Aorta (tissue), 5 donors: ENCODE measurements around the gene SMARCA5. TPM values are rescaled to one million over a fixed set of nuclear protein-coding genes. Genes with fewer than 3 reads are reported as not detected.

Experiments used
- ATAC-seq: fragments of 200-7000 bp; cut with Tn5 transposase; one replicate; pipeline ENCODE4 v1.9.1; 2022; ENCODE audit warnings: moderate library complexity; ENCODE audit not compliant: low FRiP score
- DNase-seq, 2 donors: peaks; one replicate each; pipeline ENCODE4 v3.0.0-alpha.2; 2020
- H3K27ac ChIP-seq, 2 donors: one replicate each; pipeline ENCODE4 v1.5.1; 2013; ENCODE audit warnings: low read length in 2 of 2, mild to moderate bottlenecking in 2 of 2, moderate library complexity in 2 of 2, control low read depth in 1 of 2, inconsistent platforms in 1 of 2, low read depth in 1 of 2
- H3K27me3 ChIP-seq, 2 donors: one replicate each; pipeline ENCODE4 v1.6.1; 2013; ENCODE audit warnings: control low read depth in 1 of 2, low read length in 1 of 2, mild to moderate bottlenecking in 1 of 2, moderate library complexity in 1 of 2; ENCODE audit not compliant: insufficient read depth in 2 of 2, control insufficient read depth in 1 of 2
- H3K36me3 ChIP-seq, 2 donors: one replicate each; pipeline ENCODE4 v1.6.1; 2013; ENCODE audit warnings: control low read depth in 1 of 2, low read length in 1 of 2, mild to moderate bottlenecking in 1 of 2; ENCODE audit not compliant: insufficient read depth in 2 of 2, control insufficient read depth in 1 of 2
- H3K4me1 ChIP-seq, 2 donors: one replicate each; pipeline ENCODE4 v1.6.1; 2013; ENCODE audit warnings: low read length in 2 of 2, control low read depth in 1 of 2, mild to moderate bottlenecking in 1 of 2, moderate library complexity in 1 of 2; ENCODE audit not compliant: insufficient read depth in 2 of 2, control insufficient read depth in 1 of 2
- H3K4me3 ChIP-seq, 2 donors: one replicate each; pipeline ENCODE4 v1.5.1; 2013; ENCODE audit warnings: low read length in 2 of 2, control low read depth in 1 of 2, mild to moderate bottlenecking in 1 of 2
- H3K9me3 ChIP-seq: one replicate; pipeline ENCODE4 v1.6.1; 2013; ENCODE audit warnings: mild to moderate bottlenecking, low read length; ENCODE audit not compliant: control insufficient read depth
- WGBS, 2 donors: extraction: QIAGEN DNeasy Blood & Tissue Kit; methylation state at CpG; one replicate each; pipeline ENCODE4 v1.1.7; 2013; 5-methylcytosine and 5-hydroxymethylcytosine counted together
- intact Hi-C, 2 donors: fragments of 100-400 bp; cut with DNase I; formaldehyde crosslinking; loops; one replicate each; pipeline versions ENCODE4 v1.14.2 to v1.15.0; 2022
- polyA plus RNA-seq, 2 donors: library from polyadenylated mRNA; stranded (reverse); fragments of 200-250 nt; gene quantifications; one replicate each; pipeline ENCODE4 v1.2.3, GENCODE V29; 2013
- total RNA-seq, 2 donors: library from RNA; stranded (reverse); fragmentation: NEBNext Ultra II Directional; extraction: Animal tissue kit (Norgen Biotek cat#: 25700); gene quantifications; one replicate each; pipeline ENCODE4 v1.2.1, GENCODE V29; 2021
- donor health status: healthy with polysubstance abuse.
- donor health status: Bipolar disorder and iron deficiency.
- donor health status: DM: no; HTN: no; CAD: no.
- donor health status: DM: no; HTN: no; CAD: no.
- donor health status: DM: yes; HTN: yes; CAD: no.

The SMARCA5 gene
- total and polyA plus RNA-seq, 4 donors = 12.5 to 43.3 (median 27.4) TPM

DNA sequence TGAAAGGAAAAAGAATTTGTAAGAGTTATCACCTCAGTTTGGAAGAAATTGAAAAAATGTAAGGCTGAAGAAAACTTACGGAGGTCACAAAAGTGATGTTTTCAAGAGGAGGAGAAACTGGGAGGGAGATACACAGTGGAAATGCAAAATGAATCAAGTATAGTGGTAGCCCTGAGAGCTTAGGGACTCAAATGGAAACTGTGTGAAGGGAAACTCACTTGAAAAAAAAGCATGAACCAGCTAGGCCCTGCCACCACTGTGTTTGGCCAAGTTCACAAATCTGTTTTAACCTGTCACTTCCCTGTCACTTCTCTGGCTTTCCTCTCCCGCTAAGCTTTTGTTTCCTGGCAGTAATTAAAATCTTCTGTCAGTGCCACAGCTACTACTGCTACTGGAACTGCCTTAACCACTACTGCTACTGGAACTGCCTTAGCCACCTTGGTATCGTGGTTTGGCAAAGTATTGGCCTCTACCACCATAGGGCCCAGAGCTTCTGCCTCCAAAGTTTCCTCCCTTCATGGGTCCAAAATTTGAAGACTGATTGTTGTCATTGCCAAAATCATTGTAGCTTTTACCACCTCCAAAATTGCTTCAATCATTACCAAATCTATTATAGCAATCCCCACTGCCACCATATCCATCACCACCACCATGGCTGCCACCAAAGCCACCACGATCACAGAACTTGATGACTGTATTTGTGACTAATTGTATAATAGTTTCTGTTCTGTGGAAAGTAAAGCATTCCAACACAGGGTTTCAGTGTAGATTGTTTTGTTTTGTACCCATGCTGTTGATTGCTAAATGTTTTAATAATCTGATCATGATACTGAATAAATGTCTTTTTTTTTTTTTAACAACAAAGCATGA lies 41.5 kb downstream of the SMARCA5 start:
- Histone ChIP-seq H3K9me3 (no peaks in the 10 kb centered on the region), H3K27me3 (no peaks in the 10 kb centered on the region), H3K27ac (no peak overlapping the region), H3K4me3 (no peak overlapping the region), H3K36me3 (peaks cover 1 to 2% of the 10 kb centered on the region in 2 donors), H3K4me1 (peaks cover 2% of the 10 kb centered on the region in 2 donors)
- DNase-seq (no peak), ATAC-seq (no peak)
- 63% methylated on average over 4 of the region's 4 CpGs for WGBS, 2 donors
- intact Hi-C loops = loop anchor here in 1 of 2 donors (10.0 kb wide), 1 partner anchor 350 kb away; the partner anchor contains the start of gene GYPE

GRCh38 chr4:143555676-143556075 lies 42.2 kb downstream of the SMARCA5 start:
- 80 to 81% methylated on average over 5 of the region's 5 CpGs for WGBS, 2 donors
- intact Hi-C loops = loop anchor here in 1 of 2 donors (10.0 kb wide), 1 partner anchor 349 kb away; the partner anchor contains the start of gene GYPE

DNA sequence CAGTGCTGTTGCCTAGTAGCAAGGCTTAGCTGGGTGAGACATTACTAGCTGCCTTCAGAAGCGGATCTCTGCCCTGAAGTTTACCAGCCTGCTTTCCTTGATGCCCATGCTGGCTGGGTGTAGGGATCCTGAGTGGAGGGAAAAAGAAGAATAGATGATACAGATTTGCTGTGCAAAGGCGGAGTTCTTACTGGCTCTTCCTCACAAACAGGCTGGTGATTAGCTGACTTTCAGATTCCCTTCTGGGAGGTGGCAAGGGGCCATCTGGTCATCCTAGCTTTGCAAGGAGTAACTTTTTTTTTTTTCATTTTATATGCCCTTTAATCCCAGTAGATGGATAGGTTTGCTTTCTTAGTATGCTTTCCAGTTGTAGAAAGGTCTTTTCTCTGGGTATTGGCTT lies 44.8 kb downstream of the SMARCA5 start:
- intact Hi-C loops = loop anchor here in 1 of 2 donors (10.0 kb wide), 1 partner anchor 347 kb away; the partner anchor contains the start of gene GYPE
- H3K4me3 ChIP-seq = no peak overlapping the region
- WGBS, 2 donors = 43 to 72% methylated on average over 2 of the region's 2 CpGs

More at GRCh38 chr4:143555676-143556075, 42.2 kb downstream of the SMARCA5 start:
- no peak overlapping the region for H3K27ac ChIP-seq
- H3K27me3 ChIP-seq = no peaks in the 10 kb centered on the region
- H3K9me3 ChIP-seq = no peaks in the 10 kb centered on the region
- peaks cover 0 to 2% of the 10 kb centered on the region in 2 donors for H3K4me1 ChIP-seq
- H3K36me3 ChIP-seq = peaks cover 1 to 2% of the 10 kb centered on the region in 2 donors
- DNase-seq (no peak), ATAC-seq (no peak)
- H3K4me3 ChIP-seq = no peak overlapping the region

GRCh38 chr4:143558823-143559756 lies 45.6 kb downstream of the SMARCA5 start:
- Histone ChIP-seq H3K27ac (peak overlapping the region in 1 of 2 donors; percentile 83), H3K4me1 (peaks cover 0 to 4% of the 10 kb centered on the region in 2 donors), H3K4me3 (peak overlapping the region; percentile 52 to 53), H3K36me3 (peaks cover 0 to 1% of the 10 kb centered on the region in 2 donors), H3K27me3 (no peaks in the 10 kb centered on the region), H3K9me3 (no peaks in the 10 kb centered on the region)
- peak; percentile 76 to 89 for DNase-seq
- intact Hi-C loops = loop anchor here in 1 of 2 donors (10.0 kb wide), 1 partner anchor 346 kb away; the partner anchor contains the start of gene GYPE
- peak; percentile 92 for ATAC-seq
- 0 to 1% methylated on average over 46 to 57 of the region's 57 CpGs for WGBS, 2 donors

More for the DNA sequence above, 44.8 kb downstream of the SMARCA5 start:
- H3K27me3 ChIP-seq = no peaks in the 10 kb centered on the region
- H3K4me1 ChIP-seq = peaks cover 0 to 4% of the 10 kb centered on the region in 2 donors
- no peaks in the 10 kb centered on the region for H3K9me3 ChIP-seq
- no peak overlapping the region for H3K27ac ChIP-seq
- ATAC-seq (no peak), DNase-seq (no peak)
- H3K36me3 ChIP-seq = peaks cover 0 to 1% of the 10 kb centered on the region in 2 donors

- no peak overlapping the region for H3K27ac ChIP-seq
- intact Hi-C loops = loop anchor here (10.0 kb wide), 2 partner anchors 345 to 355 kb away; partner anchors contain the start of gene GYPE (in 1 of the 2)
- no peak for DNase-seq
- H3K4me3 ChIP-seq = peak overlapping the region in 1 of 2 donors; percentile 52
- H3K27me3 ChIP-seq = no peaks in the 10 kb centered on the region
- ATAC-seq = peak; percentile 19
- H3K9me3 ChIP-seq = no peaks in the 10 kb centered on the region
- H3K36me3 ChIP-seq = peaks cover 0 to under 1% of the 10 kb centered on the region in 2 donors
- 54 to 55% methylated on average over 17 of the region's 17 CpGs for WGBS, 2 donors
- peaks cover 0 to 4% of the 10 kb centered on the region in 2 donors for H3K4me1 ChIP-seq
Measured at GRCh38 chr4:143559757-143560147, 46.2 kb downstream of the SMARCA5 start.

GRCh38 chr4:143564472-143564871 lies 51.0 kb downstream of the SMARCA5 start:
- H3K36me3 ChIP-seq = peaks cover 0 to 2% of the 10 kb centered on the region in 2 donors
- no peaks in the 10 kb centered on the region for H3K27me3 ChIP-seq
- WGBS, 2 donors = 95 to 96% methylated on average over 2 of the region's 2 CpGs
- no peak overlapping the region for H3K4me3 ChIP-seq
- no peak overlapping the region for H3K27ac ChIP-seq
- intact Hi-C loops = loop anchor here in 1 of 2 donors (10.0 kb wide), 1 partner anchor 350 kb away; no protein-coding TSS in a partner anchor
- H3K9me3 ChIP-seq = no peaks in the 10 kb centered on the region
- peaks cover 0 to 2% of the 10 kb centered on the region in 2 donors for H3K4me1 ChIP-seq
- no peak for ATAC-seq
- DNase-seq = no peak

DNA sequence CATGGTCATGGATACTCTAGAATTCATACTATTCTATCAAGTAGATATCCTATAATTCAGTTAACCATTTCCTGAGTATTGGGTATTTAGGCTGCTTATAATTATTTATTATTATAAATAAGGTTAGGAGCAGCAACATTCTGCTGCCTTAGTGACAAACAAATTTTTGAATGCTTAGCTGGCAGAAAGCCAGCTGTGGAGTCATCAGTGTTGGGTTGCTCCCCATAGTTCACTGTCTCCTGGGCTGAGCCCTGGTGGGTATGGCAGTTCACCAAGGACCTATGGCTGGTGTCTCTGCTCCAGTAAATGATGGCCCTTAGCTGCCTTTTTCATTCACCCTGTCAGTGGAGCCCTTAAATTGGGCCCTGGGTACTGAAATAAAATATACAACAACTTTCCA lies 61.8 kb downstream of the SMARCA5 start:
- DNase-seq (no peak), ATAC-seq (no peak)
- H3K4me1 ChIP-seq = no peaks in the 10 kb centered on the region
- no peaks in the 10 kb centered on the region for H3K27me3 ChIP-seq
- no peaks in the 10 kb centered on the region for H3K9me3 ChIP-seq
- H3K36me3 ChIP-seq = no peaks in the 10 kb centered on the region
- no peak overlapping the region for H3K27ac ChIP-seq
- intact Hi-C loops = no loop called here
- no peak overlapping the region for H3K4me3 ChIP-seq

DNA sequence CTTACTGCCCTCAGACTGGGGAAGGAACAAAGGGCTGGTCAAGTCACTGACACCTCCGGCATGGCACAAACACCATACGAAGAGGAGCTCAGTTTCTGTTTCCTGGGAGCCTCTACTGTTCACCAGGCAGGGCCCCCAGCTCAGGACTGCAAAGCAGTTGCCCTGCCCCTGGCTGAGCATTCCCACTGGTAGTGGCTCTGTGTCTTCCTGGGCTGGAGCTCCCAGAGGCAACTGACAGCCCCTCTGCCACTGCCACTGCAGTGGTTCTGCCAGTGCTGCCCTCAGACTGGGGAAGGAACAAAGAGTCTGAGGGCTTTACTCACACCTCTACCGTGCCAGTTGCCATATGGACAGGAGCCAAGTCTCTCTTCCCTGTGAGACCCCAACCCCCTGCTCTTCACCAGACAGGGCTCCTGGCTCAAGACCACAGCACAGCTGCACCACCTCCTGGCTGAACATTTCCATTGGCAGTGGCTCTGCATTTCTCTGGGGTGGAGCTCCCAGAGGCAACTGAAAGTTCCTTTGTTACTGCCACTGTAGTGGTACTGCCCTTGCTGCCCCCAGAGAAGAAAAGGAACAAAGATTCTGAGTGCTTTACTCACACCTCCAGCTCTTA lies 67.9 kb downstream of the SMARCA5 start:
- intact Hi-C loops = no loop called here
- 72 to 84% methylated on average over 3 of the region's 3 CpGs for WGBS, 2 donors
- Histone ChIP-seq H3K4me3 (no peak overlapping the region), H3K36me3 (peaks cover 0 to 1% of the 10 kb centered on the region in 2 donors), H3K27ac (no peak overlapping the region), H3K4me1 (peaks cover 2 to 5% of the 10 kb centered on the region in 2 donors), H3K27me3 (no peaks in the 10 kb centered on the region), H3K9me3 (peaks cover 2% of the 10 kb centered on the region)
- DNase-seq (no peak), ATAC-seq (no peak)
